Measurements from ENCODE around the gene PTAR1. TPM values are rescaled to one million over a fixed set of nuclear protein-coding genes. Genes with fewer than 3 reads are reported as not detected.

PTAR1 gene
- total RNA-seq = 10 to 100 TPM; 63.3 to 90.9 (median 68.4) TPM

GRCh38 chr9:69759421-69760277 is at the start of gene PTAR1:
PTAR1 (minus strand) TSS chr9:69760011; CDS start chr9:69759938, 73 bp downstream.
- H3K4me1 ChIP-seq = peaks cover 0 to 47% (median 5%) of the 10 kb centered on the region in 4 donors
- WGBS, 2 donors = 0% methylated on average over 66 to 76 of the region's 98 CpGs
- no peaks in the 10 kb centered on the region for H3K27me3 ChIP-seq
- TF ChIP-seq POLR2A (IDR thresholded peaks at IDR 0.05) (peak; percentile 63 to 78), CTCF (IDR thresholded peaks at IDR 0.05) (peak in 1 of 5 experiments; percentile 53), EP300 (IDR thresholded peaks at IDR 0.05) (peak in 1 of 2 donors; percentile 77)
- H3K36me3 ChIP-seq = no peaks in the 10 kb centered on the region
- no peaks in the 10 kb centered on the region for H3K9me3 ChIP-seq
- peak within 1 kb of the TSS; percentile 94 to 99 (median 98) for H3K27ac ChIP-seq
- peak; percentile 89 to 90 for DNase-seq (ENCODE audit: low spot score in 2 of 2)
- peak within 1 kb of the TSS; percentile 68 to 98 (median 94) for H3K4me3 ChIP-seq

GRCh38 chr9:69809304-69809863 is 49.6 kb upstream of the PTAR1 start:
- Histone ChIP-seq H3K4me3 (no peak overlapping the region), H3K36me3 (no peaks in the 10 kb centered on the region), H3K9me3 (no peaks in the 10 kb centered on the region), H3K4me1 (no peaks in the 10 kb centered on the region), H3K27ac (no peak overlapping the region), H3K27me3 (no peaks in the 10 kb centered on the region)
- 69 to 80% methylated on average over 8 of the region's 8 CpGs for WGBS, 2 donors
- no peak for DNase-seq (ENCODE audit: low spot score in 2 of 2)
- TF ChIP-seq EP300 (IDR thresholded peaks at IDR 0.05) = no peak
- TF ChIP-seq POLR2A (IDR thresholded peaks at IDR 0.05) = no peak
- no peak for TF ChIP-seq CTCF (IDR thresholded peaks at IDR 0.05)

GRCh38 chr9:69806627-69807026 is 46.8 kb upstream of the PTAR1 start:
- Histone ChIP-seq H3K27ac (no peak overlapping the region), H3K9me3 (no peaks in the 10 kb centered on the region), H3K27me3 (no peaks in the 10 kb centered on the region), H3K4me3 (no peak overlapping the region), H3K4me1 (no peaks in the 10 kb centered on the region), H3K36me3 (no peaks in the 10 kb centered on the region)
- no peak for TF ChIP-seq EP300 (IDR thresholded peaks at IDR 0.05)
- TF ChIP-seq POLR2A (IDR thresholded peaks at IDR 0.05) = no peak
- no peak for TF ChIP-seq CTCF (IDR thresholded peaks at IDR 0.05)
- no peak for DNase-seq (ENCODE audit: low spot score in 2 of 2)
- 64 to 65% methylated on average over 6 of the region's 6 CpGs for WGBS, 2 donors

GRCh38 chr9:69805962-69806515 is 46.2 kb upstream of the PTAR1 start:
- 55 to 69% methylated on average over 3 of the region's 3 CpGs for WGBS, 2 donors
- H3K27ac ChIP-seq = no peak overlapping the region

More at GRCh38 chr9:69805962-69806515, 46.2 kb upstream of the PTAR1 start:
- H3K4me3 ChIP-seq = no peak overlapping the region
- DNase-seq (ENCODE audit: low spot score in 2 of 2) = peak in 1 of 2 donors; percentile 26
- TF ChIP-seq CTCF (IDR thresholded peaks at IDR 0.05) = no peak
- TF ChIP-seq EP300 (IDR thresholded peaks at IDR 0.05) = peak in 1 of 2 donors; percentile 17
- no peaks in the 10 kb centered on the region for H3K27me3 ChIP-seq
- no peaks in the 10 kb centered on the region for H3K36me3 ChIP-seq
- H3K4me1 ChIP-seq = no peaks in the 10 kb centered on the region
- H3K9me3 ChIP-seq = no peaks in the 10 kb centered on the region

Data from tibial nerve (tissue), 4 donors.